Cerebellar nuclear complex (tissue), 1 donor: Measurements from ENCODE around the gene RMI2.
"Not testable (repeated sequence)": the region's sequence is repeated elsewhere in the genome, so short reads cannot be mapped to it uniquely, and the experiment has no call there.

Experiments used
- DNase-seq, 2 experiments: peaks; one replicate each; lab custom pipeline; 2025; lab: John Stamatoyannopoulos, UW

The RMI2 gene

GRCh38 chr16:11354733-11355574 lies 9.7 kb downstream of the RMI2 start:
- no peak for DNase-seq

GRCh38 chr16:11355862-11356261 lies 10.6 kb downstream of the RMI2 start:
- no peak for DNase-seq

GRCh38 chr16:11356573-11357331 lies 11.5 kb downstream of the RMI2 start:
- DNase-seq, result no peak

- DNase-seq, result no peak
Observed at GRCh38 chr16:11358531-11358930, 13.3 kb downstream of the RMI2 start.

- no peak for DNase-seq
Observed at GRCh38 chr16:11359370-11359769, 14.1 kb downstream of the RMI2 start.

- DNase-seq, result no peak
Observed at GRCh38 chr16:11360641-11361373, 15.5 kb downstream of the RMI2 start.

GRCh38 chr16:11361701-11362451 lies 16.6 kb downstream of the RMI2 start:
- DNase-seq, result no peak

GRCh38 chr16:11363927-11364258 lies 18.6 kb downstream of the RMI2 start:
- DNase-seq, result no peak

- DNase-seq, result no peak
Observed at GRCh38 chr16:11367483-11367906, 22.2 kb downstream of the RMI2 start.

GRCh38 chr16:11370084-11370931 lies 25.0 kb downstream of the RMI2 start:
- no peak for DNase-seq

- not testable (repeated sequence) for DNase-seq
Observed at GRCh38 chr16:11370932-11371279, 25.6 kb downstream of the RMI2 start.

- no peak for DNase-seq
Observed at GRCh38 chr16:11372073-11372828, 27.0 kb downstream of the RMI2 start.

- DNase-seq, result no peak
Observed at GRCh38 chr16:11372829-11373306, 27.6 kb downstream of the RMI2 start.

- no peak for DNase-seq
Observed at GRCh38 chr16:11374255-11374654, 29.0 kb downstream of the RMI2 start.

- DNase-seq, result no peak
Observed at GRCh38 chr16:11377154-11377553, 31.9 kb downstream of the RMI2 start.

- not testable (repeated sequence) for DNase-seq
Observed at GRCh38 chr16:11378951-11379350, 33.7 kb downstream of the RMI2 start.

GRCh38 chr16:11379420-11379819 lies 34.2 kb downstream of the RMI2 start:
- no peak for DNase-seq

- DNase-seq, result no peak
Observed at GRCh38 chr16:11380836-11381235, 35.6 kb downstream of the RMI2 start.

GRCh38 chr16:11383481-11384183 lies 38.4 kb downstream of the RMI2 start:
- no peak for DNase-seq
